ENCODE results near the gene MTHFD2L. TPM values are rescaled to one million over a fixed set of nuclear protein-coding genes. Genes with fewer than 3 reads are reported as not detected.

The MTHFD2L gene
- total and polyA plus RNA-seq, 9 of the 15 experiments (the other 6 are each of a cell fraction or from before 2014, with no cell fraction given), result 10.0 to 39.0 (median 26.0) TPM

DNA sequence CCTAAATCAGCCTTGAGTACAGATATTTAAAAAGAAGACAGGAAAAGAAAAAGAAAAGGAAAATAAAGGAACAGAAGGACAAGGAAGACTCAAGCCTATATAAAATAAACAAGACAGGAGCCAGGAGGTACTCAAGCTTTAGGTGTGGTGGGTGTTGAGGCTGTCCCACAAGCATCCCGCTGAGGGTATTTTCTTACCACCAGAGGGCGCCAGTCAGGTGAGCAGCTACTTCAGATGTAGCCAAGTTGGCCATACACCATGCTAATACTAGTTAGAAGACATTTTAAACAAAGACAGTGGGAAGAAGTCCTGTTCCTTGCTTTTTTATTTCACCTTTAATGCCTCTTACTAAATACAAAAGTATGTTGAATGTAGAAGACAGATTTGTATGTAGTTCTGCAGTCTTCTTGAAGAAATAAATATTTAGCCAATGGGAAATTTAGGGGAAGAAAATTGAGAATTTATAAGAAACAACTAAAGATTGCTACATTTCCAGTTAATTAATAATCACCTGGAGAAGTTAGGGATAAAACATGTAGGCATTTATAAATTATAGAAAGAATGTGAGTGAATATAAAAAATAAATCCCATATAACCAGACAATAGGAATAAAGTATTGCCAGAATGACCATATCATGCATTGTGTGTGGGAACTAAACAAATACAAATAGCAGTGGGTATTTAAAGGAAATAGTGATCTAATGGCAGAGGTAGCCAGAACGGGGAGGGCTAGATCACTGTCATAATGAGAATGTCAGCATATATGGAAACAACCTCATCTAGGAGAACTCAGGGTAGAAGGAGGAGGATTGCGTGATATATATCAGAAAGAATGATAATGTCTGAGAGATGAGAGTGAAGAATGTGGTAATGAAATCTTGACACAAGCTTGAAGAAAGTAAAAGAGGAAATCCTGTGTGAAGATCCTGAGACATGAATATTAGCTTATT is 71.0 kb downstream of the MTHFD2L start (continued):
- no peak for TF ChIP-seq TFAM (CRISPR knock-in tag; conservative IDR thresholded peaks at IDR 0.05)
- TF ChIP-seq BACH1 (tag; IDR thresholded peaks at IDR 0.05), result no peak
- TF ChIP-seq, protein P1, sequence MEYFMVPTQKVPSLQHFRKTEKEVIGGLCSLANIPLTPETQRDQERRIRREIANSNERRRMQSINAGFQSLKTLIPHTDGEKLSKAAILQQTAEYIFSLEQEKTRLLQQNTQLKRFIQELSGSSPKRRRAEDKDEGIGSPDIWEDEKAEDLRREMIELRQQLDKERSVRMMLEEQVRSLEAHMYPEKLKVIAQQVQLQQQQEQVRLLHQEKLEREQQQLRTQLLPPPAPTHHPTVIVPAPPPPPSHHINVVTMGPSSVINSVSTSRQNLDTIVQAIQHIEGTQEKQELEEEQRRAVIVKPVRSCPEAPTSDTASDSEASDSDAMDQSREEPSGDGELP (CRISPR knock-in tag; IDR thresholded peaks at IDR 0.05; ENCODE audit: borderline replicate concordance), result no peak
- TF ChIP-seq SNRNP70 (optimal IDR thresholded peaks at IDR 0.05; ENCODE audit: low read depth, low read length), result no peak
- TF ChIP-seq, protein P2, sequence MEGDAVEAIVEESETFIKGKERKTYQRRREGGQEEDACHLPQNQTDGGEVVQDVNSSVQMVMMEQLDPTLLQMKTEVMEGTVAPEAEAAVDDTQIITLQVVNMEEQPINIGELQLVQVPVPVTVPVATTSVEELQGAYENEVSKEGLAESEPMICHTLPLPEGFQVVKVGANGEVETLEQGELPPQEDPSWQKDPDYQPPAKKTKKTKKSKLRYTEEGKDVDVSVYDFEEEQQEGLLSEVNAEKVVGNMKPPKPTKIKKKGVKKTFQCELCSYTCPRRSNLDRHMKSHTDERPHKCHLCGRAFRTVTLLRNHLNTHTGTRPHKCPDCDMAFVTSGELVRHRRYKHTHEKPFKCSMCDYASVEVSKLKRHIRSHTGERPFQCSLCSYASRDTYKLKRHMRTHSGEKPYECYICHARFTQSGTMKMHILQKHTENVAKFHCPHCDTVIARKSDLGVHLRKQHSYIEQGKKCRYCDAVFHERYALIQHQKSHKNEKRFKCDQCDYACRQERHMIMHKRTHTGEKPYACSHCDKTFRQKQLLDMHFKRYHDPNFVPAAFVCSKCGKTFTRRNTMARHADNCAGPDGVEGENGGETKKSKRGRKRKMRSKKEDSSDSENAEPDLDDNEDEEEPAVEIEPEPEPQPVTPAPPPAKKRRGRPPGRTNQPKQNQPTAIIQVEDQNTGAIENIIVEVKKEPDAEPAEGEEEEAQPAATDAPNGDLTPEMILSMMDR (IDR thresholded peaks at IDR 0.05 in 2 of 3, conservative IDR thresholded peaks at IDR 0.05 in 1 of 3; ENCODE audit: insufficient read depth in 2 of 3, low read depth in 1 of 3, low read length in 3 of 3), result peak; percentile 83 to 89 (median 86)
- TF ChIP-seq FOXP1 (CRISPR knock-in tag; IDR thresholded peaks at IDR 0.05), result no peak
- TF ChIP-seq, protein P3, sequence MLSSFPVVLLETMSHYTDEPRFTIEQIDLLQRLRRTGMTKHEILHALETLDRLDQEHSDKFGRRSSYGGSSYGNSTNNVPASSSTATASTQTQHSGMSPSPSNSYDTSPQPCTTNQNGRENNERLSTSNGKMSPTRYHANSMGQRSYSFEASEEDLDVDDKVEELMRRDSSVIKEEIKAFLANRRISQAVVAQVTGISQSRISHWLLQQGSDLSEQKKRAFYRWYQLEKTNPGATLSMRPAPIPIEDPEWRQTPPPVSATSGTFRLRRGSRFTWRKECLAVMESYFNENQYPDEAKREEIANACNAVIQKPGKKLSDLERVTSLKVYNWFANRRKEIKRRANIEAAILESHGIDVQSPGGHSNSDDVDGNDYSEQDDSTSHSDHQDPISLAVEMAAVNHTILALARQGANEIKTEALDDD (IDR thresholded peaks at IDR 0.05), result peak; percentile 71
- TF ChIP-seq, protein P4, sequence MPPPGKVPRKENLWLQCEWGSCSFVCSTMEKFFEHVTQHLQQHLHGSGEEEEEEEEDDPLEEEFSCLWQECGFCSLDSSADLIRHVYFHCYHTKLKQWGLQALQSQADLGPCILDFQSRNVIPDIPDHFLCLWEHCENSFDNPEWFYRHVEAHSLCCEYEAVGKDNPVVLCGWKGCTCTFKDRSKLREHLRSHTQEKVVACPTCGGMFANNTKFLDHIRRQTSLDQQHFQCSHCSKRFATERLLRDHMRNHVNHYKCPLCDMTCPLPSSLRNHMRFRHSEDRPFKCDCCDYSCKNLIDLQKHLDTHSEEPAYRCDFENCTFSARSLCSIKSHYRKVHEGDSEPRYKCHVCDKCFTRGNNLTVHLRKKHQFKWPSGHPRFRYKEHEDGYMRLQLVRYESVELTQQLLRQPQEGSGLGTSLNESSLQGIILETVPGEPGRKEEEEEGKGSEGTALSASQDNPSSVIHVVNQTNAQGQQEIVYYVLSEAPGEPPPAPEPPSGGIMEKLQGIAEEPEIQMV (tag; conservative IDR thresholded peaks at IDR 0.05; ENCODE audit: low read depth), result no peak
- no peak for TF ChIP-seq ZC3H11A (IDR thresholded peaks at IDR 0.05; ENCODE audit: low read depth, low read length)
- TF ChIP-seq U2AF1 (optimal IDR thresholded peaks at IDR 0.05; ENCODE audit: low read depth, low read length), result no peak
- no peak for TF ChIP-seq MYC (IDR thresholded peaks at IDR 0.05; ENCODE audit: low read depth, low read length)
- no peak for TF ChIP-seq MYC (CRISPR knock-in tag; IDR thresholded peaks at IDR 0.05; ENCODE audit: borderline replicate concordance, low read depth)
- no peak for TF ChIP-seq HMG20A (CRISPR knock-in tag; conservative IDR thresholded peaks at IDR 0.05)
- TF ChIP-seq SMC3 (conservative IDR thresholded peaks at IDR 0.05; ENCODE audit: insufficient read depth, low read depth, low read length), result peak; percentile 85
- TF ChIP-seq, protein P5, sequence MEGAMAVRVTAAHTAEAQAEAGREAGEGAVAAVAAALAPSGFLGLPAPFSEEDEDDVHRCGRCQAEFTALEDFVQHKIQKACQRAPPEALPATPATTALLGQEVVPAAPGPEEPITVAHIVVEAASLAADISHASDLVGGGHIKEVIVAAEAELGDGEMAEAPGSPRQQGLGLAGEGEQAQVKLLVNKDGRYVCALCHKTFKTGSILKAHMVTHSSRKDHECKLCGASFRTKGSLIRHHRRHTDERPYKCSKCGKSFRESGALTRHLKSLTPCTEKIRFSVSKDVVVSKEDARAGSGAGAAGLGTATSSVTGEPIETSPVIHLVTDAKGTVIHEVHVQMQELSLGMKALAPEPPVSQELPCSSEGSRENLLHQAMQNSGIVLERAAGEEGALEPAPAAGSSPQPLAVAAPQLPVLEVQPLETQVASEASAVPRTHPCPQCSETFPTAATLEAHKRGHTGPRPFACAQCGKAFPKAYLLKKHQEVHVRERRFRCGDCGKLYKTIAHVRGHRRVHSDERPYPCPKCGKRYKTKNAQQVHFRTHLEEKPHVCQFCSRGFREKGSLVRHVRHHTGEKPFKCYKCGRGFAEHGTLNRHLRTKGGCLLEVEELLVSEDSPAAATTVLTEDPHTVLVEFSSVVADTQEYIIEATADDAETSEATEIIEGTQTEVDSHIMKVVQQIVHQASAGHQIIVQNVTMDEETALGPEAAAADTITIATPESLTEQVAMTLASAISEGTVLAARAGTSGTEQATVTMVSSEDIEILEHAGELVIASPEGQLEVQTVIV (CRISPR knock-in tag; IDR thresholded peaks at IDR 0.05; ENCODE audit: borderline replicate concordance), result no peak
- no peak for TF ChIP-seq XRCC4 (IDR thresholded peaks at IDR 0.05; ENCODE audit: extremely low read depth, insufficient read depth, insufficient read length)
- 0 out of 2 replicates have a peak, but pooled peaks have one; percentile 56 for TF ChIP-seq EHMT2 (IDR thresholded peaks at IDR 0.05)
- TF ChIP-seq HSF4 (CRISPR knock-in tag; IDR thresholded peaks at IDR 0.05; ENCODE audit: borderline replicate concordance), result no peak
- TF ChIP-seq HMGN3 (IDR thresholded peaks at IDR 0.05; ENCODE audit: borderline replicate concordance, extremely low read depth, insufficient read length, low read depth, low read length), result no peak

All from K562 (cell line).